Measurements from ENCODE around the gene DIAPH2.

DNA sequence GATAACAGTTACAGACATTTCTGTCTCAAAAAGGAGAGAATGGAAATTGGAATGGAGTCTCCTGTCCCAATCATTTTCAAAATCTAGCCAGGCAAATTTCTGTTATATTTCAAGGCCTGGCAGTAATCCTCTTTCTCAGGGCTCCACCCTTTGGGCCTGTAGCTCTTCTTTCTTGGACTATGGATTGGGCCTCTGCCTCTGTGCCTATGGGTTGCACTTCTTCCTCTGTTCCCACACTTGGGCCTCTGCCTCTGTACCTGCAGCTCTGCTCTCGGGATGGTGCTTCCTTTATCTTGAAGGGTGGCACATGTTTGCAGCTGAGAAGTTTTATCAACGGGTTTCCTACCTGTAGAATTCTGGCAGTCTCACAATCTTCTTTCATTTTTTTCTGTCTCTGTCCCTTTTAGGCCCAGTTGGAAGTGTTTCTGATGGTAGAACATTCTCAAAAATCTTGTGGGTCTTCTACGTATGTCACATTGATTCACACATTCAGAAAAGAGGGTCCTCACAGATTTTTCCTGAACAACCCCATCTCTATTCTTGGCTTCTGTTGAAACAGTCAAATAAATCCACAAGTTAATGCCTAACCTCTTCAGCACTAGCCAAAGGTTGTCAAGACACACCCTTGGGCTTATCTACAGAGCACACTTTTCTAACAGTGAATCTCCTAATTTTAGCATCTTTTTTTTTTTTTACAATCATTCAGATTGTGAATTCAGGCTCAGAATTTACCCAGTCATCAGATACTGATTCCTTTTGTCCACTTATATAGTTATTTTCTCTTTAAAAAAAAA is 918.0 kb downstream of the DIAPH2 start:
- TF ChIP-seq, protein P1, sequence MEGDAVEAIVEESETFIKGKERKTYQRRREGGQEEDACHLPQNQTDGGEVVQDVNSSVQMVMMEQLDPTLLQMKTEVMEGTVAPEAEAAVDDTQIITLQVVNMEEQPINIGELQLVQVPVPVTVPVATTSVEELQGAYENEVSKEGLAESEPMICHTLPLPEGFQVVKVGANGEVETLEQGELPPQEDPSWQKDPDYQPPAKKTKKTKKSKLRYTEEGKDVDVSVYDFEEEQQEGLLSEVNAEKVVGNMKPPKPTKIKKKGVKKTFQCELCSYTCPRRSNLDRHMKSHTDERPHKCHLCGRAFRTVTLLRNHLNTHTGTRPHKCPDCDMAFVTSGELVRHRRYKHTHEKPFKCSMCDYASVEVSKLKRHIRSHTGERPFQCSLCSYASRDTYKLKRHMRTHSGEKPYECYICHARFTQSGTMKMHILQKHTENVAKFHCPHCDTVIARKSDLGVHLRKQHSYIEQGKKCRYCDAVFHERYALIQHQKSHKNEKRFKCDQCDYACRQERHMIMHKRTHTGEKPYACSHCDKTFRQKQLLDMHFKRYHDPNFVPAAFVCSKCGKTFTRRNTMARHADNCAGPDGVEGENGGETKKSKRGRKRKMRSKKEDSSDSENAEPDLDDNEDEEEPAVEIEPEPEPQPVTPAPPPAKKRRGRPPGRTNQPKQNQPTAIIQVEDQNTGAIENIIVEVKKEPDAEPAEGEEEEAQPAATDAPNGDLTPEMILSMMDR (IDR thresholded peaks at IDR 0.05 in 4 of 5, conservative IDR thresholded peaks at IDR 0.05 in 1 of 5), result no peak
- no peak for TF ChIP-seq POLR2A (IDR thresholded peaks at IDR 0.05)
